AG04450 (cell line): ENCODE results near the gene AP4E1. TPM values are rescaled to one million over a fixed set of nuclear protein-coding genes. Genes with fewer than 3 reads are reported as not detected.

Source experiments
- CTCF ChIA-PET: fragments of 300-600, 350-600 bp; formaldehyde crosslinking; extraction: SDS; loops from one replicate; lab custom pipeline; 2022; ENCODE audit warnings: antibody characterized with exemption, inconsistent platforms; lab: Charles Lee
- POLR2A ChIA-PET: fragments of 350-600 bp; formaldehyde crosslinking; extraction: SDS; loops from one replicate; lab custom pipeline; 2021; ENCODE audit warnings: antibody characterized with exemption, inconsistent platforms; lab: Yijun Ruan, JAX
- DNase-seq: peaks from one replicate; pipeline ENCODE4 v3.0.0-alpha.2; 2011; ENCODE audit warnings: low read depth, low spot score
- H3K27ac ChIP-seq: one replicate; pipeline ENCODE4 v1.5.1; 2012; ENCODE audit warnings: low read depth, low read length, control low read depth
- H3K27me3 ChIP-seq: one replicate; pipeline ENCODE4 v1.6.0; 2012; ENCODE audit warnings: low read length; ENCODE audit not compliant: control insufficient read depth, insufficient read depth
- H3K4me3 ChIP-seq: 2 replicates; pipeline ENCODE4 v1.5.1; 2011; ENCODE audit warnings: mild to moderate bottlenecking, low read depth, low read length, control low read depth
- H3K9me3 ChIP-seq: 2 replicates; pipeline ENCODE4 v1.5.1; 2012; ENCODE audit warnings: low read length; ENCODE audit not compliant: control insufficient read depth, insufficient read depth
- polyA plus RNA-seq: library from polyadenylated mRNA; depleted of rRNA; stranded (reverse); fragments of >200 nt; gene quantifications from 2 replicates; pipeline ENCODE4 v1.2.3, GENCODE V29; 2011
- TF ChIP-seq, protein P1 (sequence below): IDR thresholded peaks from 2 replicates; pipeline ENCODE4 v1.5.1; 2011; ENCODE audit warnings: low read depth, low read length, control low read depth, inconsistent platforms

The AP4E1 gene
- polyA plus RNA-seq, 1 experiment, result 4.5 TPM

DNA sequence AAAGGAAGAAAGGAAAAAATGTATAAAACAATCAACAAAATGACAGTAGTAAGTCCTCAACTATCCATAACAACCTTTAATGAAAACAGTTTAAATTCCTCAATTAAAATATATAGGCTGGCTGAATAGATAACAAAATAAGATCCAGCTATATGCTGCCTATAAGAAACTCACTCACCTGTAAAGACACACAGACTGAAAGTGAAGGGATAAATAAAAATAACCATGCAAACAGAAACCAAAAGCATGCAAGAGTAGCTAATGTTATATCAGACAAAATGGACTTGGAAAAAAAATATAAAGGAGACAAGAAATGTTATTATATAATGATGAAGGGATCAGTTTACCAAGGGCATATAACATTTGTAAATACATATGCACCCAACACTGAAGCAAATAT lies 51.2 kb downstream of the AP4E1 start:
- H3K27ac ChIP-seq, result no peak overlapping the region
- DNase-seq, result no peak
- TF ChIP-seq, protein P1, sequence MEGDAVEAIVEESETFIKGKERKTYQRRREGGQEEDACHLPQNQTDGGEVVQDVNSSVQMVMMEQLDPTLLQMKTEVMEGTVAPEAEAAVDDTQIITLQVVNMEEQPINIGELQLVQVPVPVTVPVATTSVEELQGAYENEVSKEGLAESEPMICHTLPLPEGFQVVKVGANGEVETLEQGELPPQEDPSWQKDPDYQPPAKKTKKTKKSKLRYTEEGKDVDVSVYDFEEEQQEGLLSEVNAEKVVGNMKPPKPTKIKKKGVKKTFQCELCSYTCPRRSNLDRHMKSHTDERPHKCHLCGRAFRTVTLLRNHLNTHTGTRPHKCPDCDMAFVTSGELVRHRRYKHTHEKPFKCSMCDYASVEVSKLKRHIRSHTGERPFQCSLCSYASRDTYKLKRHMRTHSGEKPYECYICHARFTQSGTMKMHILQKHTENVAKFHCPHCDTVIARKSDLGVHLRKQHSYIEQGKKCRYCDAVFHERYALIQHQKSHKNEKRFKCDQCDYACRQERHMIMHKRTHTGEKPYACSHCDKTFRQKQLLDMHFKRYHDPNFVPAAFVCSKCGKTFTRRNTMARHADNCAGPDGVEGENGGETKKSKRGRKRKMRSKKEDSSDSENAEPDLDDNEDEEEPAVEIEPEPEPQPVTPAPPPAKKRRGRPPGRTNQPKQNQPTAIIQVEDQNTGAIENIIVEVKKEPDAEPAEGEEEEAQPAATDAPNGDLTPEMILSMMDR, result no peak
- H3K9me3 ChIP-seq, result peaks cover 2% of the 10 kb centered on the region; the same call in 1 of the 2 replicates
- H3K4me3 ChIP-seq, result no peak overlapping the region
- ChIA-PET CTCF (no interaction called here), POLR2A (no interaction called here)
- no peaks in the 10 kb centered on the region for H3K27me3 ChIP-seq

DNA sequence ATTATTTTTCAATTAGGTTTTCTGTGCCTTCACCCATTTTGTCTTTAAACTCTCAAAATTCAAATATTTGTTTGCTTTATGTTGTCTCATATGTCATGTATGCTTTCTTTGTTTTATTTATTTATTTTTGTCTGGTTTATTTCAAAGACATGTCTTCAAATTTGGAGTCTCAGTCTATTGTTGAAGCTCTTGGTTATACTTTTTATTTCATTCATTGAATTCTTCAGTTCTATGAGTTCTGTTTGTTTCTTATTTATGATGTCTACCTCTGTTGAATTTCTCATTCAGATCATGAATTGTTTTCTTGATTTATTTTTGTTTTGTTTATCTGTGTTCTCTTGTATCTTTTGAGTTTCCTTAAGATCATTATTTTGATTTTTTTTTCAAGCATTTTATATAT lies 55.6 kb downstream of the AP4E1 start:
- Histone ChIP-seq H3K9me3 (peaks cover 7% of the 10 kb centered on the region; the same call in 1 of the 2 replicates), H3K27ac (no peak overlapping the region), H3K27me3 (no peaks in the 10 kb centered on the region), H3K4me3 (no peak overlapping the region)
- ChIA-PET POLR2A (no interaction called here), CTCF (interaction anchor here (0.6 kb wide), 1 partner anchor 169 kb away, joined by 3 read pairs; no protein-coding TSS in a partner anchor)
- TF ChIP-seq, protein P1, result no peak
- DNase-seq, result no peak

DNA sequence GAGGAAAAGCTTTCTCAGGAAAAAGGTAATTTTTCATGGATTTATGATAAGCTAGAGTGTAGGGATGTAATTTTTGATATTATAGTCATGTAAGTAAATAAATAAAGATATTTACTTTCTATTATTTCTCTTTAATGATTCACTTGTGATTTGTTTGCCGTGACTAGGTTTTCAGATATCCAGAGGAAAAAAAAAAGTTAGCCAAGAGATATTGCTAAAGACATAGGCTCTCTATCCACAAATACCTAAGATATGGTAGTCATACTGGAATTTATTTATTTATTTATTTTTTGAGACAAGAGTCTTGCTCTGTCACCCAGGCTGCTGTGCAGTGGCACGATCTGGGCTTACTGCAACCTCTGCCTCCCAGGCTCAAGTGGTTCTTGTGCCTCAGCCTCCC lies 59.9 kb downstream of the AP4E1 start:
- CTCF ChIA-PET, result no interaction called here
- Histone ChIP-seq H3K27ac (no peak overlapping the region), H3K27me3 (no peaks in the 10 kb centered on the region), H3K9me3 (peaks cover 14% of the 10 kb centered on the region), H3K4me3 (no peak overlapping the region)
- TF ChIP-seq, protein P1, result no peak
- no peak for DNase-seq
- POLR2A ChIA-PET, result no interaction called here

DNA sequence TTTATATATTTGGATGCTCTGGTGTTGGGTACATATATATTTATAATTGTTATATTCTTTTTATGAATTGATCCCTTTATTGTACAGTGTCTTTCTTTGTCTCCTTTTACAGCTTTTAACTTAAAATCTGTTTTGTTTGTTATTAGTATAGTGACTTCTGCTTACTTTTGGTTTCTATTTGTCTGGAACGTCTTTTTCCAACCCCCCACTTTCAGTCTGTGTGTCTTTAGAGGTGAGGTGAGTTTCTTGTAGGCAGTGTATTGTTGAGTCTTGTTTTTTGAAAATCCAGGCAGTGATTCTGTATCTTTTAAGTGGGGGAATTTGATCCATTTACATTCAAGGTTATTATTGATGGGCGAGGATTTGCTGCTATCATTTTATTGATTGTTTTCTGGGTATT lies 62.0 kb downstream of the AP4E1 start:
- Histone ChIP-seq H3K27me3 (no peaks in the 10 kb centered on the region), H3K9me3 (peaks cover 6% of the 10 kb centered on the region), H3K27ac (no peak overlapping the region), H3K4me3 (no peak overlapping the region)
- ChIA-PET POLR2A (no interaction called here), CTCF (no interaction called here)
- TF ChIP-seq, protein P1, result no peak
- no peak for DNase-seq

DNA sequence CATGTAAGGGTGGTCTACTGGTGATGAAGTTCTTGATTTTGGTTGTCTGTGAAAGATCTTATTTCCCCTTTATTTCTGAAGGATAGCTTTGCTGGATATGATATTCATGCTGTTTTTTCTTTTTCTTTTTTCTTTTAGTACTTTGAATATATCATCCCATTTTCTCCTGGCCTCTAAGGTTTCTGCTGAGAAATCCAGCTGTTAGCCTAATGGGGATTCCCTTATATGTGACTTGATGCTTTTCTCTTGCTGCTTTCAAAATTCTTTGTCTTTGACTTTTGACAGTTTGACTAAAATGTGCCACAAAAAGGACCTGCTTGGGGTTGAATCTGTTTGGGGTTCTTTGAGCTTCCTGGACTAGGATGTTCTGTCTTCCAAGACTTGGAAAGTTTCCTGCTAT lies 62.6 kb downstream of the AP4E1 start:
- no peak for DNase-seq
- TF ChIP-seq, protein P1, result no peak
- Histone ChIP-seq H3K27me3 (no peaks in the 10 kb centered on the region), H3K9me3 (peaks cover 6% of the 10 kb centered on the region), H3K4me3 (no peak overlapping the region), H3K27ac (no peak overlapping the region)
- ChIA-PET CTCF (no interaction called here), POLR2A (no interaction called here)
